Measurements from ENCODE around the gene LRP2BP.

- no peak for TF ChIP-seq POLR2A (IDR thresholded peaks at IDR 0.05; ENCODE audit: low read length)
- no peak for TF ChIP-seq GATA1 (IDR thresholded peaks at IDR 0.05; ENCODE audit: low read depth, low read length)
Measured at GRCh38 chr4:185323606-185324005, 72.1 kb downstream of the LRP2BP start.

Data from erythroblast (primary cell).